Stomach smooth muscle (tissue), 2 donors: ENCODE results near the gene ARHGAP15.
"Not testable (repeated sequence)": the region's sequence is repeated elsewhere in the genome, so short reads cannot be mapped to it uniquely, and the experiment has no call there.

Experiments used
- H3K27ac ChIP-seq: one replicate; pipeline ENCODE4 v1.7.0; 2013; ENCODE audit warnings: mild to moderate bottlenecking, low read length, inconsistent platforms
- H3K27me3 ChIP-seq, 2 donors: one replicate each; pipeline ENCODE4 v1.7.0; 2013; ENCODE audit warnings: low read length in 2 of 2; ENCODE audit not compliant: insufficient read depth in 2 of 2, control insufficient read depth in 1 of 2
- H3K36me3 ChIP-seq, 2 donors: one replicate each; pipeline ENCODE4 v1.7.0; 2013; ENCODE audit warnings: low read length in 2 of 2; ENCODE audit not compliant: control insufficient read depth in 2 of 2, insufficient read depth in 2 of 2
- H3K4me1 ChIP-seq: one replicate; pipeline ENCODE4 v1.7.0; 2013; ENCODE audit warnings: low read length; ENCODE audit not compliant: control insufficient read depth, insufficient read depth
- H3K4me3 ChIP-seq, 2 donors: one replicate each; pipeline ENCODE4 v1.7.0; 2013; ENCODE audit warnings: low read length in 2 of 2
- H3K9ac ChIP-seq, 2 donors: one replicate each; pipeline ENCODE4 v1.7.0; 2013; ENCODE audit warnings: low read length in 2 of 2, mild to moderate bottlenecking in 1 of 2
- H3K9me3 ChIP-seq, 2 donors: one replicate each; pipeline ENCODE4 v1.7.0; 2013; ENCODE audit warnings: low read length in 2 of 2; ENCODE audit not compliant: control insufficient read depth in 2 of 2
- donor health status: healthy.
- donor health status: Pancreatic carcinoma.

The ARHGAP15 gene

DNA sequence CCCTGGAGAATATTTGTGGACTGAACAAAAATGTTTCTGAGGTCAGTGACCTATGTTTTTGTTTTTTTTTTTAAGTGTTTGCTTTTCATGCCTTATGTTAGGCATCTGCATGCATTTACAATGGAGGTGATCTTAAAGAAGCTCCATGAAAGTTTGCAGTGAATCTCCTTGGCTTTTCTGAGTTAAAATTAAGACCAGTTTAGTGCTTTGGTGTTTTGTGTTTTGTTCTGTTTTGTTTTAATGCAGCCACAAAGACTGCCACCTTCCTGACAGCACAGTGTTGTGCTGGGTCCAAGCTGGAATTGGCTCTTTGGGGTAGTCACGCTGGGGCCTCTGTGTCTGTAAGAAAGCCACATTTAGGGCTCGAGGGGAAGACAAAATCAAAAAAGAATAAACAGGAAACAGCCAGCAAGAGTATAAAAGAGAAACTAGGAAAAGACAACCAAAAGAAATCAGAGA is 396.2 kb downstream of the ARHGAP15 start:
- Histone ChIP-seq H3K27ac (no peak overlapping the region), H3K4me1 (no peaks in the 10 kb centered on the region), H3K9me3 (no peaks in the 10 kb centered on the region), H3K9ac (no peak overlapping the region), H3K36me3 (no peaks in the 10 kb centered on the region), H3K4me3 (no peak overlapping the region), H3K27me3 (no peaks in the 10 kb centered on the region)

DNA sequence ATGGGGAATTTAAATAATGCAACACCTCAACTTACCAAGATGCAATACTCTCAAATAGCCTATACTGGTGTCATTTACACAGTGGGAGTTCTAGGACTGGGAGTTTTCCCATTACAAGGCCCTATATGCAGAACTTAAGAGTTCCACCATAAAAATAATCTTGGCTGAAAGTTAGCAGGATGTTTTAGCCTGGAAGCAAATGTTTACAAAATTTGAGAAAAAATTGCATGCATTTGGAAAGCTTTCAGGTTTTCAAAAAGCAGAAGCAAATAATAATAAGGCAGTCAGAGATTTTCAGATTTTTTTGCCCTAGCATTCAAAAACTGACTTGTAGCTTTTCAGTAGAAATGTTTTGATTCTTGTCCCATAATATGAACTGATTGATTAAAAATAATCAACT is 397.3 kb downstream of the ARHGAP15 start:
- Histone ChIP-seq H3K9me3 (no peaks in the 10 kb centered on the region), H3K4me3 (no peak overlapping the region), H3K27ac (no peak overlapping the region), H3K36me3 (no peaks in the 10 kb centered on the region), H3K4me1 (no peaks in the 10 kb centered on the region), H3K27me3 (no peaks in the 10 kb centered on the region), H3K9ac (no peak overlapping the region)

DNA sequence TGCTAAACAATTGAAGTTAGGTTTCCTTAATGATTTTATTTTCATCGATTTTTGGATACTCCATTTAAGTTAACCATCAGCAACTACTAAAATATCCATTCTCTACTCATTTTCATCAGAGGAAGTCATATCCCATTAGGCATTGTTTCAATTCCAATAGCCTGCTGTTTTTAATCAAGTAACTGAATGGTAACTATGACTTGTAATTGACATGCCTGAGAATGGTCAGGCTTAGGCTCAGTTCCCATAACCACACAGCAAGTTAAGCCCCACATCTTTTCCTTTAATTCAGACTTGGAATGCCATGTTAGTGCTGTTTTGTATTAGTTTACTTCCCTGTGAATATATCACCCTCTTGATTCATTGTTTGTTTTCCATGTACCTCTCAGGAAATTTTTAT is 398.8 kb downstream of the ARHGAP15 start:
- H3K36me3 ChIP-seq = no peaks in the 10 kb centered on the region
- H3K9me3 ChIP-seq = no peaks in the 10 kb centered on the region
- no peak overlapping the region for H3K9ac ChIP-seq
- no peak overlapping the region for H3K27ac ChIP-seq
- H3K4me3 ChIP-seq = no peak overlapping the region
- H3K27me3 ChIP-seq = no peaks in the 10 kb centered on the region
- no peaks in the 10 kb centered on the region for H3K4me1 ChIP-seq

DNA sequence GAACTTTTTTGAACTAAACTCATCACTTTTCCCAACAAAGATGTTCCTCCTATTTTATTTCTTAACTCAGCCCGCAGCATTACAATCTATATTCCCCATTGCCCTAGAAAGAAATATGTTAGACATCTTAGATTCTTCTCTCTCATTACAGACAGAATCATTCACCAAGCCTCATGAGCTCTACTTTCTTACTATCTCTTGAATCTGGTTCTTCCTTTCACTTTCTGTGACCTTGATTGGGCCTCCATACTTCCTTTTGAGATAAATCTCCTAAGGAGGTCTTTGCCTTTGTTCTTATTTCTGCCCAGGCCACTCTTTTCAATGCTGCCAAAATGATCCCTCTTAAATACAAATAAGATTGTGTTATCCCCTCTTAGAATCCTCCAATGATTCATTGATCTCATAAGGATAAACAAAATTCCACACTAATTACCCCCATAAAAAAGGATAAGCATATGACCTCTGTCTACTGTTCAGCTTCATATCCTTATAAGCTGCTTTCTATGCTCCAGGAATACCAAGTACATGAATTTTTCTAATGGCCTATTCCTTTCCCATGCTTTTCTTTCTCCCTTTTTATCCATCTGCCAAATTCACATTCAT is 400.0 kb downstream of the ARHGAP15 start:
- Histone ChIP-seq H3K27me3 (no peaks in the 10 kb centered on the region), H3K9me3 (no peaks in the 10 kb centered on the region), H3K4me1 (no peaks in the 10 kb centered on the region), H3K4me3 (no peak overlapping the region), H3K36me3 (no peaks in the 10 kb centered on the region), H3K27ac (no peak overlapping the region), H3K9ac (no peak overlapping the region)

DNA sequence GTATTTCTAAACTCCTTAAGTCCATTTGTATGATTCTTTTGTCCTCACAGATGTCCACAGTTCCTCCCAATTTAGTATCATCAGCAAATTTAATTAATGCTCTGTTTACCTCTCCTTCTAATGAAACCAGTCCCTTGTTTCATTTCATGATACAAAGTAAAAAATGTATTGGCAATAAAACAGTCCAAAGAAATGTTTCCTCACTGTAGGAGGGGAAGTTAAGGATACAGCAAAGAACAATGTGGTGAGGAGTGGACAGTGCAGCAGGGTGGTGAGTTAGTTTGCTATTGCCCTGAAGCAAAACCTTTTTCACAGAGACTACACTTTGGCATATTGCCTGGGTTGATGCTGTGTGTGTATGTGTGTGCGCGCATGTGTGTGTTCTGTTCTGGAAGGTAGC is 401.5 kb downstream of the ARHGAP15 start:
- H3K9ac ChIP-seq = no peak overlapping the region

DNA sequence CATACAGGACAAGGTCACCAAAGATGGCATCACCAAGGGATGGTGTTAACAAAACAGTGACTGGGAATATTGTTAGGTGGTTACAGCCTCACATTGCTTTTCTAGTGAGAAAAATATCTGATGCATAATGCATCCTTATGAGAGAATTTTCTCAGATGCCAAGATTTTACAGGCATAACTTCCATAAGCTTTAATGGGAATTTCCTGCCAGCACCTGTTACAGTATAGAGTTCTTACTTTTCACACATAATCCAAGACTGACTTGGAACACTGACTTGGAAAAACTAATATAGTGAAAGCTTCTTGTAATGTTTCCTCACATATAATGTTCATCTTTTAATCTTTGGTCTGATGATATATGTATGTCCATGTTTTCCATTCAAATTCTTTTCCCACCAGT is 402.8 kb downstream of the ARHGAP15 start:
- no peak overlapping the region for H3K9ac ChIP-seq
- no peaks in the 10 kb centered on the region for H3K27me3 ChIP-seq
- no peak overlapping the region for H3K4me3 ChIP-seq
- H3K27ac ChIP-seq = no peak overlapping the region
- no peaks in the 10 kb centered on the region for H3K4me1 ChIP-seq
- no peaks in the 10 kb centered on the region for H3K9me3 ChIP-seq
- H3K36me3 ChIP-seq = no peaks in the 10 kb centered on the region

More for the DNA sequence above, 401.5 kb downstream of the ARHGAP15 start:
- no peaks in the 10 kb centered on the region for H3K9me3 ChIP-seq
- no peak overlapping the region for H3K27ac ChIP-seq
- no peaks in the 10 kb centered on the region for H3K4me1 ChIP-seq
- no peak overlapping the region for H3K4me3 ChIP-seq
- H3K27me3 ChIP-seq = no peaks in the 10 kb centered on the region
- H3K36me3 ChIP-seq = no peaks in the 10 kb centered on the region

DNA sequence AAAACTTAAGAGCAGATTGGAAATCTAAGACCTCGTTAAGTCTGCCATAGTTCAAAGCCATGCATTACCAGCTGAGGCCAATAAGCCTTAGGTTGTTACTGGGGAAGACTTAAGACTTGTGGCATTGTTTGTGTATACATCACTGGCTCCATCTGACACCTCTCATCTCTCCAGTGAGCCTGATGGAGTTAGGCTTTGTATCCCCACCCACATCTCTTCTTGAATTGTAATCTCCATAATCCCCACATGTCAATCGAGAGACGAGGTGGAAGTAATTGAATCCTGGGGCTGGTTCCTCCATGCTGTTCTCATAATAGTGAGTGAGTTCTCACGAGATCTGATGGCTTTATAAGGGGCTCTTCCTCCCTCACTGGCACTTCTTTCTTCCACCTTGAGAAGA is 404.6 kb downstream of the ARHGAP15 start:
- no peak overlapping the region for H3K4me3 ChIP-seq
- no peaks in the 10 kb centered on the region for H3K27me3 ChIP-seq
- H3K4me1 ChIP-seq = no peaks in the 10 kb centered on the region

DNA sequence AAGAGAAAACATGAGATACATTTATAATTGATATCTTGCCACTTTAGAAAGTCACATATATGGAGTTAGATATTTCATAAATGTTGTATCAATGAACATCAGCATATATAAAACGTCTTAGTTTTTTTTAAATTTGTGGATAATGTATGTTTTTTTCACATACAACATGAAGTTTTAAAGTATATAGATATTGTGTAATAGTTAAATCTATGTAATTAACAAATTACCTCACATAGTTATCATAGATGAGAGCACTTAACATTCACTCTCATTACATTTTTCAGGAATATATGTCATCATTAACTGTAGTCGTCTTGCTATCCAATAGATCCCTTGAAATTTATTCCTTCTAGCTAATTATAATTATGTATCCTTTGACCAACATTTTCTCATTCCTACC is 406.6 kb downstream of the ARHGAP15 start:
- H3K27me3 ChIP-seq = no peaks in the 10 kb centered on the region
- no peaks in the 10 kb centered on the region for H3K9me3 ChIP-seq
- H3K27ac ChIP-seq = no peak overlapping the region
- H3K9ac ChIP-seq = no peak overlapping the region
- no peaks in the 10 kb centered on the region for H3K36me3 ChIP-seq
- no peak overlapping the region for H3K4me3 ChIP-seq
- no peaks in the 10 kb centered on the region for H3K4me1 ChIP-seq

More for the DNA sequence above, 404.6 kb downstream of the ARHGAP15 start:
- no peak overlapping the region for H3K27ac ChIP-seq
- no peaks in the 10 kb centered on the region for H3K36me3 ChIP-seq
- no peaks in the 10 kb centered on the region for H3K9me3 ChIP-seq
- H3K9ac ChIP-seq = no peak overlapping the region

DNA sequence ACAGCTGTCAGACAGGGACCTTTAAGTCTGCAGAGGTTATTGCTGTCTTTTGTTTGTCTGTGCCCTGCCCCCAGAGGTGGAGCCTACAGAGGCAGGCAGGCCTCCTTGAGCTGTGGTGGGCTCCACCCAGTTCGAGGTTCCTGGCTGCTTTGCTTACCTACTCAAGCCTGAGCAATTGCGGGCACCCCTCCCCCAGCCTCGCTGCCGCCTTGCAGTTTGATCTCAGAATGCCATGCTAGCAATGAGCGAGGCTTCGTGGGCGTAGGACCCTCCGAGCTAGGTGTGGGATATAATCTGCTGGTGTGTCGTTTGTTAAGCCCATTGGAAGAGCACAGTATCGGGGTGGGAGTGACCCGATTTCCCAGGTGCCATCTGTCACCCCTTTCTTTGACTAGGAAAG is 412.7 kb downstream of the ARHGAP15 start:
- not testable (repeated sequence) for H3K4me1 ChIP-seq, H3K27ac ChIP-seq, H3K9me3 ChIP-seq, H3K27me3 ChIP-seq, H3K4me3 ChIP-seq, H3K36me3 ChIP-seq, H3K9ac ChIP-seq

DNA sequence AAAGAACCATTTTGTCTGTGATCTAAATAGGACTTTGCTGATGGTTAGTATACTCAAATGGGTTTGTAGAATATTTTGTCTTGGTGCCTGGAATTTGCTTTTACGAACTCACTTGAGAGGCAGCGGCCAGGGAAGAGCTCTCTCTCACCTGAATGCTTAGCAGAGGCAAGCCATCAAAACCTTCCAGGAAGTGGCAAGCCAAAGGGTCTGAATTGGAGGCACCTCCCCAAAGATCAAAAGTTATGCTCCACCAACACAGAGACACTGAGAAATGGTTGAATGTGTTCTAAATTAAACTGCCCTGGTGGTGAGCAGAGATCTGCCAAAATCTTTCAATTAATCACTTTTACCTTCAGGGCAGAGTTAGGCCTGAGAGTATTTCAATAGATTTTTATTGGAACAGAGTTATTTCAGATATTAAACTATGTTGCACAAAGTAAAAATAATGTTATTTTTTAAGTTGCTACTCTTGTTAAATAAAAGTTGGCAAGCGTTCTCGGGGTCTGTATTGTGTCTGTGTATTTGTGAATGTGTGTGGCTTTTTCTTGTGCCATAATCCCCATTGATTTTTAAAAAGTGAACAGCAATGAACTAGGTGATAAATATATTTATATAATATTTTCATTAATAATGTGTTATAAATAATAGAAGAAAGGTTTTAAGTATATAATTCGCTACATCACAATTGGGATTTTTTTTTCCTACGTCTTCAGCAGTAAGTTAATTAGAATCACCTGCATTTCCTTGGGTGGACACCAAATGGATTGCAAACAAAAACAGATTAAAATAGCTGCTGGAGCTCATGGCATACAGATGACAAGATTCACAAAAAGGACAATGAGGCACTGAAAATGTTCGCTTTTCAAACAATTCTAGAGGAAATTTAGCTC is 416.1 kb downstream of the ARHGAP15 start:
- H3K9me3 ChIP-seq = no peaks in the 10 kb centered on the region
- no peaks in the 10 kb centered on the region for H3K36me3 ChIP-seq
- no peak overlapping the region for H3K27ac ChIP-seq
- H3K4me1 ChIP-seq = no peaks in the 10 kb centered on the region
- no peaks in the 10 kb centered on the region for H3K27me3 ChIP-seq
- H3K4me3 ChIP-seq = no peak overlapping the region
- no peak overlapping the region for H3K9ac ChIP-seq

DNA sequence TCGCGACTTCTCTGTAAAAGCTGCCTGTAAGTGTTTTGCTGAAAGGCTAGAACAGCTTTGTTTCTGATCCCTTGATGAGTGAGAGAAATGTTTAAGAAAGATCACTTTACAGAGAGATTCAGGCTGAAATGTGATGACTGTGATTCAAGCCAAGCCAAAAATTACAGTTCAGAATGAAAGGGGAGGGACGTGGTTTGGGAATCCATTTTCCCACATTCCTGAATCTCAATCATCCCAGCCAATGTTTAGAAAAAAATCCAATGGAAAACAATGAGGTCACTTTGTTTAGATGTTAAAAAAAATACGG is 416.7 kb downstream of the ARHGAP15 start:
- Histone ChIP-seq H3K4me3 (no peak overlapping the region), H3K9ac (no peak overlapping the region), H3K9me3 (no peaks in the 10 kb centered on the region), H3K27ac (no peak overlapping the region), H3K36me3 (no peaks in the 10 kb centered on the region), H3K4me1 (no peaks in the 10 kb centered on the region), H3K27me3 (no peaks in the 10 kb centered on the region)
